Aorta (tissue), 5 donors: Measurements from ENCODE around the gene ANO3. TPM values are rescaled to one million over a fixed set of nuclear protein-coding genes. Genes with fewer than 3 reads are reported as not detected.

Experiments
- ATAC-seq: fragments of 200-7000 bp; cut with Tn5 transposase; one replicate; pipeline ENCODE4 v1.9.1; 2022; ENCODE audit warnings: moderate library complexity; ENCODE audit not compliant: low FRiP score
- DNase-seq, 2 donors: peaks; one replicate each; pipeline ENCODE4 v3.0.0-alpha.2; 2020
- H3K27ac ChIP-seq, 2 donors: one replicate each; pipeline ENCODE4 v1.5.1; 2013; ENCODE audit warnings: low read length in 2 of 2, mild to moderate bottlenecking in 2 of 2, moderate library complexity in 2 of 2, control low read depth in 1 of 2, inconsistent platforms in 1 of 2, low read depth in 1 of 2
- H3K27me3 ChIP-seq, 2 donors: one replicate each; pipeline ENCODE4 v1.6.1; 2013; ENCODE audit warnings: control low read depth in 1 of 2, low read length in 1 of 2, mild to moderate bottlenecking in 1 of 2, moderate library complexity in 1 of 2; ENCODE audit not compliant: insufficient read depth in 2 of 2, control insufficient read depth in 1 of 2
- H3K36me3 ChIP-seq, 2 donors: one replicate each; pipeline ENCODE4 v1.6.1; 2013; ENCODE audit warnings: control low read depth in 1 of 2, low read length in 1 of 2, mild to moderate bottlenecking in 1 of 2; ENCODE audit not compliant: insufficient read depth in 2 of 2, control insufficient read depth in 1 of 2
- H3K4me1 ChIP-seq, 2 donors: one replicate each; pipeline ENCODE4 v1.6.1; 2013; ENCODE audit warnings: low read length in 2 of 2, control low read depth in 1 of 2, mild to moderate bottlenecking in 1 of 2, moderate library complexity in 1 of 2; ENCODE audit not compliant: insufficient read depth in 2 of 2, control insufficient read depth in 1 of 2
- H3K4me3 ChIP-seq, 2 donors: one replicate each; pipeline ENCODE4 v1.5.1; 2013; ENCODE audit warnings: low read length in 2 of 2, control low read depth in 1 of 2, mild to moderate bottlenecking in 1 of 2
- H3K9me3 ChIP-seq: one replicate; pipeline ENCODE4 v1.6.1; 2013; ENCODE audit warnings: mild to moderate bottlenecking, low read length; ENCODE audit not compliant: control insufficient read depth
- WGBS, 2 donors: extraction: QIAGEN DNeasy Blood & Tissue Kit; methylation state at CpG; one replicate each; pipeline ENCODE4 v1.1.7; 2013; 5-methylcytosine and 5-hydroxymethylcytosine counted together
- intact Hi-C, 2 donors: fragments of 100-400 bp; cut with DNase I; formaldehyde crosslinking; loops; one replicate each; pipeline versions ENCODE4 v1.14.2 to v1.15.0; 2022
- polyA plus RNA-seq, 2 donors: library from polyadenylated mRNA; stranded (reverse); fragments of 200-250 nt; gene quantifications; one replicate each; pipeline ENCODE4 v1.2.3, GENCODE V29; 2013
- total RNA-seq, 2 donors: library from RNA; stranded (reverse); fragmentation: NEBNext Ultra II Directional; extraction: Animal tissue kit (Norgen Biotek cat#: 25700); gene quantifications; one replicate each; pipeline ENCODE4 v1.2.1, GENCODE V29; 2021
- donor health status: healthy with polysubstance abuse.
- donor health status: Bipolar disorder and iron deficiency.
- donor health status: DM: no; HTN: no; CAD: no.
- donor health status: DM: no; HTN: no; CAD: no.
- donor health status: DM: yes; HTN: yes; CAD: no.

ANO3 gene
- total and polyA plus RNA-seq, 4 donors = 0.13 to 1.6 (median 0.83) TPM

DNA sequence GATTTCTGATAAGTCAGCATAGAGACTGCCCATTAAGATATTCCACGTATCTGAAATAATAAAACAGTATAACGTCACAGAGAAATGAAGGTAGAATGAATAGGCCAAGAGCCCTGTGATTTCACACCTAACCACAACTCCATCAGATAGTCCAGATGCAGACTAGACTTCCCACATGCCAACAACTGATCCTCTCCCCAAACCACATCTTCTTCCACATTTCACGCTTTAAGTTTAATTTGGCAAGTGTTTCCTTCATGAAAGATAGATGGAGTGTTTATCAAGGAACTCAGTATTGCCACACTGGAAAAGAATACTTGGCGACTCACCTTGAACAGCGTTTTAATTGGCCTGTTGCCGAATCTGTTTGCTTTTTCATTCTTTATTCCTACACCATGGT is 158.6 kb downstream of the ANO3 start:
- Histone ChIP-seq H3K4me1 (no peaks in the 10 kb centered on the region), H3K27ac (no peak overlapping the region), H3K9me3 (no peaks in the 10 kb centered on the region), H3K27me3 (no peaks in the 10 kb centered on the region), H3K4me3 (no peak overlapping the region), H3K36me3 (no peaks in the 10 kb centered on the region)
- ATAC-seq (no peak), DNase-seq (no peak)
- intact Hi-C loops = no loop called here
- 66 to 71% methylated on average over 6 of the region's 6 CpGs for WGBS, 2 donors

GRCh38 chr11:26493616-26494015 is 161.7 kb downstream of the ANO3 start:
- 0 to 4% methylated on average over 1 of the region's 1 CpG for WGBS, 2 donors

DNA sequence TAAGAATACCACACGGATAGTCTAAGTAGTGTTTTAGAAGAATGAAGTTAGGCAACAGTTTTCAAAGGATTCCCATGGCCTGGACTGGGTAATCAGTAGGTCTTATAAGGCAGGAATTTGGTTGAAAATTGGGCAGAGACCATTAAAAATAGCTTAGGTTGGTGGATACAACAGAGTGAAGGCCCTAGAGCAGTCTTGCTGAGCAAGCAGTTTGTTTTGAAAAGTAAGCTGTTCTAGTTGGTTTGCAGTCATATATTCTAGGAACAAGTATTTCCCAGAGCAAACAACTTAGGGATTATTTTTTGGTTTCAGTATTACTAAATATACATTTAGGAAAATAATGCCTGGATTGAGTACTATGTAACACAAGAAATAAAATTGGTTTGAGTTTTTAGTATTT is 175.3 kb downstream of the ANO3 start:
- WGBS, 2 donors = 0 to 49% methylated on average over 1 of the region's 1 CpG
- intact Hi-C loops = no loop called here
- ATAC-seq = no peak

More at GRCh38 chr11:26493616-26494015, 161.7 kb downstream of the ANO3 start:
- Histone ChIP-seq H3K4me3 (no peak overlapping the region), H3K36me3 (no peaks in the 10 kb centered on the region), H3K4me1 (no peaks in the 10 kb centered on the region), H3K27ac (no peak overlapping the region), H3K27me3 (no peaks in the 10 kb centered on the region), H3K9me3 (no peaks in the 10 kb centered on the region)
- ATAC-seq (no peak), DNase-seq (no peak)
- intact Hi-C loops = no loop called here

GRCh38 chr11:26510164-26510563 is 178.2 kb downstream of the ANO3 start:
- no peak overlapping the region for H3K4me3 ChIP-seq
- DNase-seq = no peak
- H3K36me3 ChIP-seq = no peaks in the 10 kb centered on the region
- no peak for ATAC-seq
- H3K9me3 ChIP-seq = no peaks in the 10 kb centered on the region
- no peaks in the 10 kb centered on the region for H3K4me1 ChIP-seq
- no peaks in the 10 kb centered on the region for H3K27me3 ChIP-seq
- intact Hi-C loops = no loop called here
- no peak overlapping the region for H3K27ac ChIP-seq
- WGBS, 2 donors = 92 to 93% methylated on average over 2 of the region's 2 CpGs

More for the DNA sequence above, 175.3 kb downstream of the ANO3 start:
- Histone ChIP-seq H3K4me1 (no peaks in the 10 kb centered on the region), H3K27me3 (no peaks in the 10 kb centered on the region), H3K27ac (no peak overlapping the region), H3K4me3 (no peak overlapping the region), H3K36me3 (no peaks in the 10 kb centered on the region), H3K9me3 (no peaks in the 10 kb centered on the region)
- DNase-seq = no peak

GRCh38 chr11:26510756-26511155 is 178.8 kb downstream of the ANO3 start:
- Histone ChIP-seq H3K27me3 (no peaks in the 10 kb centered on the region), H3K9me3 (no peaks in the 10 kb centered on the region), H3K4me1 (no peaks in the 10 kb centered on the region), H3K27ac (no peak overlapping the region), H3K36me3 (no peaks in the 10 kb centered on the region), H3K4me3 (no peak overlapping the region)
- intact Hi-C loops = no loop called here
- WGBS, 2 donors = 50 to 54% methylated on average over 2 of the region's 2 CpGs
- ATAC-seq (no peak), DNase-seq (no peak)

DNA sequence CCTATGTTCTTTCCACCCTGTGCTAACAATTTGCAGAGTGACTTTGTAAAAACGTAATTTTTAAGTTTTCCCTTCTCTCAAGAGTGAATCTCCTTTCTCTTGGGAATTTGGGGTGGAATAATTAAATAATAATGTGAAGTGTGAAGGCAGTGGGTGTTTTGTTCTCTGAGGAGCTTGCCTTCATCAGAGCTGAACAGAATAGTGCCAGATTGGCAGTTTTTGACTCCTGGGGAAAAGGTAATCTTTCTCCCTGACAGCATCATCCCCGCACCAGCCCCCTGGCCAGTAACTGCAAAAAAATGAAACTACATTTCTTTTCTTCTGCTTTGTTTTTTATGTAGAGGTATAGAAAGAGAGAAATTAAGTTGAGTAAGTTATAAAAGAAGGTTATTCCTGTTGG is 180.3 kb downstream of the ANO3 start:
- Histone ChIP-seq H3K36me3 (no peaks in the 10 kb centered on the region), H3K9me3 (no peaks in the 10 kb centered on the region), H3K27ac (no peak overlapping the region), H3K4me1 (no peaks in the 10 kb centered on the region), H3K4me3 (no peak overlapping the region), H3K27me3 (no peaks in the 10 kb centered on the region)
- no peak for ATAC-seq
- 50 to 51% methylated on average over 2 of the region's 2 CpGs for WGBS, 2 donors
- no peak for DNase-seq
- intact Hi-C loops = no loop called here

DNA sequence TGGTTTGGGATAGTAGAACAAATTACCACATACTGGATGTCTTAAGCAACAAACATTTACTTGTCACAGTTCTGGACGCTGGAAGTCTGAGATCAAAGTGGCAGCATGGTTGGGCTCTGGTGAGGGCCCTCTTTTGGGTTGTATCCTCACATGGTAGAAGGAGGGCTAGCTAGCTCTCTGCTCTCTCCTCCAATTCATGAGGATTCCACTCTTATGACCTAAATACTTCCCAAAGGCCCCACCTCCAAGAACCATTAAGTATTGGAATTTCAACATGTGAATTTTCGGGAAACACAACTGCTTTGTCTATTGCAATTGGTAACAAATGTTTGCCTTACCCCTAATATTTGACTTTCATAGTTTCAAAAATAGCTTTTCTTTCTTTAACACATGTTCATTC is 187.5 kb downstream of the ANO3 start:
- Histone ChIP-seq H3K27ac (no peak overlapping the region), H3K9me3 (no peaks in the 10 kb centered on the region), H3K4me1 (no peaks in the 10 kb centered on the region), H3K27me3 (no peaks in the 10 kb centered on the region), H3K36me3 (no peaks in the 10 kb centered on the region), H3K4me3 (no peak overlapping the region)
- intact Hi-C loops = no loop called here
- DNase-seq (no peak), ATAC-seq (no peak)
- 71 to 73% methylated on average over 2 of the region's 2 CpGs for WGBS, 2 donors

- intact Hi-C loops = no loop called here
- no peak overlapping the region for H3K27ac ChIP-seq
- WGBS, 2 donors = 48 to 55% methylated on average over 12 of the region's 12 CpGs
- H3K36me3 ChIP-seq = no peaks in the 10 kb centered on the region
- DNase-seq (no peak), ATAC-seq (no peak)
- H3K4me3 ChIP-seq = no peak overlapping the region
- H3K9me3 ChIP-seq = no peaks in the 10 kb centered on the region
- H3K4me1 ChIP-seq = no peaks in the 10 kb centered on the region
- H3K27me3 ChIP-seq = no peaks in the 10 kb centered on the region
Observed at GRCh38 chr11:26522912-26523610, 191.1 kb downstream of the ANO3 start.

DNA sequence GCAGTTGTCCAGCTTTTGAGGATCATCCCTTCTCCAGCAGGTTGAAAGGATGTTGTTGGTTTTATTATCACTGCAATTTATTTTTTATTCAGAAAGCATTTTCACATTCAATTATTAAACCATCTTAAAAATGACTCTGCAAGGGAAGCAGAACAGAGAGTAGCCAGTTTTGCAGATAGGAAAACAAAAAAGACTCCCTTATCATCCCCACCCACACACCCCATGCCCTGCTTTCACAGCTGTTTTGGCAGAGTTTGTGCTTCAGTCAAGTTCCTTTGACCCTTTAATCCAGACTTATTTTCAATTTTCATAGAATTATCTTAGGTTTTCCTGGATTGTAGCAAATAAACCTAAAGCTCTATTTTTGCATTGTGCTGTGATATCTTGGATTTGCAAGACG is 195.8 kb downstream of the ANO3 start:
- H3K4me3 ChIP-seq = no peak overlapping the region
- H3K27me3 ChIP-seq = no peaks in the 10 kb centered on the region
- WGBS, 2 donors = 27 to 32% methylated on average over 1 of the region's 1 CpG
- H3K36me3 ChIP-seq = no peaks in the 10 kb centered on the region
- H3K9me3 ChIP-seq = no peaks in the 10 kb centered on the region
- no peaks in the 10 kb centered on the region for H3K4me1 ChIP-seq
- H3K27ac ChIP-seq = no peak overlapping the region
- DNase-seq (no peak), ATAC-seq (no peak)
- intact Hi-C loops = no loop called here
